Right lobe of liver (tissue), 6 donors: ENCODE data around the gene MAP1B. TPM values are rescaled to one million over a fixed set of nuclear protein-coding genes. Genes with fewer than 3 reads are reported as not detected.
A peak's percentile ranks its signal among the peaks of the same experiment; 100 is the strongest.

Experiments
- ATAC-seq, 4 donors: fragments of 200-7000 bp; cut with Tn5 transposase; one replicate each; pipeline ENCODE4 v1.9.1; 2020; ENCODE audit warnings: mild to moderate bottlenecking in 4 of 4, moderate library complexity in 4 of 4
- DNase-seq, 3 donors: peaks; one replicate each; pipeline ENCODE4 v3.0.0-alpha.2; 2020
- H3K27ac ChIP-seq, 3 donors: fragments of 200-600 bp; one replicate each; pipeline ENCODE4 v1.8.0; 2022
- H3K27me3 ChIP-seq, 2 donors: fragments of 200-600 bp; one replicate each; pipeline ENCODE4 v1.8.0; 2022
- H3K36me3 ChIP-seq, 4 donors: fragments of 200-600 bp; sonication (generic) in 1 of 4; one replicate each; pipeline versions ENCODE4 v1.5.1 to v1.8.0; 2017 to 2022; ENCODE audit warnings: control low read depth in 1 of 4
- H3K4me1 ChIP-seq, 4 donors: fragments of 200-600 bp; sonication (generic) in 1 of 4; one replicate each; pipeline versions ENCODE4 v1.5.1 to v1.8.0; 2017 to 2022; ENCODE audit warnings: control low read depth in 1 of 4
- H3K4me3 ChIP-seq, 3 donors: fragments of 200-600 bp; one replicate each; pipeline ENCODE4 v1.8.0; 2022
- H3K9me3 ChIP-seq, 4 donors: fragments of 200-600 bp; sonication (generic) in 1 of 4; one replicate each; pipeline versions ENCODE4 v1.5.1 to v1.8.0; 2017 to 2022; ENCODE audit warnings: control low read depth in 1 of 4
- CTCF ChIP-seq, 4 donors: fragments of 200-600 bp in 3 of 4; fragments of 450-650 bp in 1 of 4; IDR thresholded peaks; one replicate each; pipeline versions ENCODE4 v1.5.1 to v1.8.0; 2016 to 2022; ENCODE audit warnings: antibody characterized with exemption in 4 of 4, mild to moderate bottlenecking in 2 of 4
- POLR2A ChIP-seq: fragments of 450-650 bp; IDR thresholded peaks from one replicate; pipeline ENCODE4 v1.6.1; 2017; ENCODE audit warnings: antibody characterized with exemption, mild to moderate bottlenecking
- WGBS: methylation state at CpG from one replicate; pipeline ENCODE4 v1.1.6; 2018; ENCODE audit warnings: low coverage, low lambda C conversion rate; ENCODE audit not compliant: insufficient coverage; ENCODE audit errors: missing lambda C conversion rate; 5-methylcytosine and 5-hydroxymethylcytosine counted together
- intact Hi-C, 2 donors: fragments of 100-400 bp; cut with DNase I; formaldehyde crosslinking; loops; one replicate each; pipeline versions ENCODE4 v1.11.2 to v1.14.1; 2022
- total RNA-seq, 6 experiments: library from RNA; depleted of rRNA in 2 of 6; stranded (reverse); fragments of >200 nt in 2 of 6; fragmentation: NEBNext Ultra II Directional in 3 of 6; extraction: Animal tissue kit (Norgen Biotek cat#: 25700) in 3 of 6; gene quantifications; one replicate each; pipeline versions ENCODE4 v1.1.0 to v1.2.4, GENCODE V29; 2016 to 2023
- donor health status: DM: no; HTN: yes; CAD: no.
- donor health status: DM: no; HTN: no; CAD: no.
- donor health status: DM: no; HTN: no; CAD: no.
- donor health status: DM: no; HTN: yes; CAD: no.
- donor health status: DM: no; HTN: yes; CAD: no.

Gene MAP1B
- total RNA-seq, 6 experiments from 2014 or later, result 2.4 to 14.0 (median 5.3) TPM

GRCh38 chr5:72171667-72172066 is 64.4 kb downstream of the MAP1B start:
- H3K27ac ChIP-seq, result no peak overlapping the region
- ATAC-seq, result no peak
- no peak for TF ChIP-seq CTCF (IDR thresholded peaks at IDR 0.05)
- no peak for TF ChIP-seq POLR2A
- H3K4me3 ChIP-seq, result no peak overlapping the region
- intact Hi-C loops, result no loop called here
- no peaks in the 10 kb centered on the region for H3K27me3 ChIP-seq
- 58% methylated on average over 2 of the region's 6 CpGs for WGBS
- H3K9me3 ChIP-seq, result no peaks in the 10 kb centered on the region
- no peaks in the 10 kb centered on the region for H3K4me1 ChIP-seq
- H3K36me3 ChIP-seq, result no peaks in the 10 kb centered on the region
- DNase-seq, result no peak

GRCh38 chr5:72172786-72173185 is 65.5 kb downstream of the MAP1B start:
- Histone ChIP-seq H3K4me1 (no peaks in the 10 kb centered on the region), H3K27me3 (no peaks in the 10 kb centered on the region), H3K4me3 (no peak overlapping the region), H3K9me3 (no peaks in the 10 kb centered on the region), H3K27ac (no peak overlapping the region), H3K36me3 (no peaks in the 10 kb centered on the region)
- intact Hi-C loops, result no loop called here
- no peak for TF ChIP-seq POLR2A
- no peak for TF ChIP-seq CTCF (IDR thresholded peaks at IDR 0.05)
- DNase-seq (no peak), ATAC-seq (peak in 2 of 4 donors; percentile 54 to 55)
- 24% methylated on average over 4 of the region's 4 CpGs for WGBS

GRCh38 chr5:72177538-72177937 is 70.3 kb downstream of the MAP1B start:
- no peak for TF ChIP-seq CTCF (IDR thresholded peaks at IDR 0.05)
- no peak for TF ChIP-seq POLR2A
- DNase-seq, result no peak
- WGBS, result 71% methylated on average over 3 of the region's 3 CpGs
- ATAC-seq, result no peak
- H3K4me3 ChIP-seq, result no peak overlapping the region
- intact Hi-C loops, result no loop called here
- H3K4me1 ChIP-seq, result no peaks in the 10 kb centered on the region
- H3K27me3 ChIP-seq, result no peaks in the 10 kb centered on the region
- no peaks in the 10 kb centered on the region for H3K36me3 ChIP-seq
- no peaks in the 10 kb centered on the region for H3K9me3 ChIP-seq
- H3K27ac ChIP-seq, result no peak overlapping the region

- ATAC-seq, result no peak
These were observed 71.9 kb downstream of the MAP1B start for GRCh38 chr5:72179028-72179815.

More at GRCh38 chr5:72179028-72179815, 71.9 kb downstream of the MAP1B start:
- WGBS, result 61% methylated on average over 21 of the region's 29 CpGs
- Histone ChIP-seq H3K36me3 (no peaks in the 10 kb centered on the region), H3K9me3 (no peaks in the 10 kb centered on the region), H3K27me3 (no peaks in the 10 kb centered on the region), H3K4me1 (no peaks in the 10 kb centered on the region), H3K4me3 (no peak overlapping the region), H3K27ac (no peak overlapping the region)
- intact Hi-C loops, result no loop called here
- DNase-seq, result no peak
- TF ChIP-seq CTCF (IDR thresholded peaks at IDR 0.05) (no peak), POLR2A (no peak)
